GM18858 (cell line): ENCODE results near the gene TAS2R41.

Experiments used
- ATAC-seq: cut with Tn5 transposase; IDR thresholded peaks from one replicate; pipeline ENCODE4 v1.9.1; 2021; ENCODE audit not compliant: unreplicated experiment

TAS2R41 gene

GRCh38 chr7:143492799-143493739 lies 15.4 kb downstream of the TAS2R41 start:
- no peak for ATAC-seq

GRCh38 chr7:143493751-143494150 lies 16.1 kb downstream of the TAS2R41 start:
- no peak for ATAC-seq

GRCh38 chr7:143494622-143495021 lies 16.9 kb downstream of the TAS2R41 start:
- no peak for ATAC-seq

- ATAC-seq: no peak
These were observed 18.2 kb downstream of the TAS2R41 start for GRCh38 chr7:143495851-143496250.

- no peak for ATAC-seq
These were observed 18.6 kb downstream of the TAS2R41 start for GRCh38 chr7:143496263-143496662.

- ATAC-seq: no peak
These were observed 19.5 kb downstream of the TAS2R41 start for GRCh38 chr7:143497008-143497795.

GRCh38 chr7:143499246-143499645 lies 21.6 kb downstream of the TAS2R41 start:
- ATAC-seq: no peak

- no peak for ATAC-seq
These were observed 22.2 kb downstream of the TAS2R41 start for GRCh38 chr7:143499743-143500348.

- no peak for ATAC-seq
These were observed 25.6 kb downstream of the TAS2R41 start for GRCh38 chr7:143503261-143503660.

- no peak for ATAC-seq
These were observed 26.7 kb downstream of the TAS2R41 start for GRCh38 chr7:143504215-143504936.

- ATAC-seq: no peak
These were observed 27.2 kb downstream of the TAS2R41 start for GRCh38 chr7:143504937-143505297.

GRCh38 chr7:143505838-143506237 lies 28.2 kb downstream of the TAS2R41 start:
- no peak for ATAC-seq

GRCh38 chr7:143507094-143507518 lies 29.4 kb downstream of the TAS2R41 start:
- no peak for ATAC-seq

- no peak for ATAC-seq
These were observed 29.9 kb downstream of the TAS2R41 start for GRCh38 chr7:143507534-143508055.

GRCh38 chr7:143510854-143511592 lies 33.4 kb downstream of the TAS2R41 start:
- no peak for ATAC-seq

- ATAC-seq: no peak
These were observed 33.9 kb downstream of the TAS2R41 start for GRCh38 chr7:143511593-143512047.

- no peak for ATAC-seq
These were observed 35.0 kb downstream of the TAS2R41 start for GRCh38 chr7:143512488-143513340.

GRCh38 chr7:143514487-143514886 lies 36.8 kb downstream of the TAS2R41 start:
- no peak for ATAC-seq
